ENCODE results near the gene NPM3.

- TF ChIP-seq CTCF (IDR thresholded peaks at IDR 0.05) (no peak), POLR2A (IDR thresholded peaks at IDR 0.05) (no peak)
Measured at GRCh38 chr10:101778781-101779543, 4.3 kb downstream of the NPM3 start.
